Measurements from ENCODE around the gene KCTD17. TPM values are rescaled to one million over a fixed set of nuclear protein-coding genes. Genes with fewer than 3 reads are reported as not detected.

The KCTD17 gene
- total and polyA plus RNA-seq, 2 of the 4 experiments (the other 2 are of a cell fraction): 28.3 to 37.3 TPM

DNA sequence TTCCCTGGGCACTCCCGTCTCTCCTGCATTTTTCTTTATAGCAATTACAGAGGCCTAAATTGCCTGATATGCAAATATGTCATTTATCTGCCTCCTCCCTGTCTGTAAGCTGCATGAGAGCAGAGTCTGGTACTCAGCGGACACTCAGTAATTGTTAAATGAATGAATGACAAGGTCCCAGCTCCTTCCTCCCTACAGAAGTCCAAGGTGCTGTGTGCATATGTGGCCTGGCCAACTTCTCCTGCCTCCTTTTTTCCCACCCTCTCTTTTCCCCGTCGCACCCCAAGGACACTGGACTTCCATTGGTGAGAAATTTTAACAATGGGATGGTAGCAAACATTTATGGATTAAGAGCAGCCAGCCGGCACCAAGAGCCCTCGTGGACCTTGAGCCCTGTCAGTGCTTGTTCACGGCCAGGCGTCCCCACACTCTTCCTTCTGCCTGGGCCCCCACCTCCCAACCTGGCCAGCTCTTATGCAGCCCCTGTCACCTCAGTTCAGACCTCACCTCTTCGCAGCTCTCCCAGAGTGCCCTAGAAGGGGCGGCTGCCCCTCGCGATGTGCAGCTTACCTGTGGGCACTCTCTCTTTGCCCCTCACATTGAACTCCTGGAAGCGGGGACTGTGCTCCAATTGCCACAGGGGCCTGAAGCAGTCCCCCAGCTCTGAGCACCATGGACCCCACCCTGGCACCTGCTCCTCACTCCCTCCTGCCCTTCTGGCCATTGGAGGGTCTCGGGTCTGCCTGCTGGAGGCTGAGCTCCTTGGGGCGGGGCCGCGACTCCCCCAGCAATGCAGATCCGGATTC is 56.5 kb downstream of the KCTD17 start:
- H3K4me3 ChIP-seq (ENCODE audit: insufficient read depth, low read depth, low read length): no peak overlapping the region
- H4K91ac ChIP-seq (ENCODE audit: insufficient read depth, low read depth, low read length): no peak overlapping the region
- no peaks in the 10 kb centered on the region for H3K79me1 ChIP-seq (ENCODE audit: low read depth in 1 of 2, low read length in 2 of 2)
- no peak overlapping the region for H3K23ac ChIP-seq (ENCODE audit: low read depth, low read length)
- H3K18ac ChIP-seq (ENCODE audit: low read depth, low read length): no peak overlapping the region
- no peak for DNase-seq
- no peak overlapping the region for H2BK15ac ChIP-seq (ENCODE audit: low read depth, low read length)
- peaks cover 50% of the 10 kb centered on the region for H3K27me3 ChIP-seq (ENCODE audit: control insufficient read depth, insufficient read depth, low read length)
- H4K5ac ChIP-seq (ENCODE audit: low read depth, low read length): no peak overlapping the region
- no peak overlapping the region for H2AK9ac ChIP-seq (replicated peaks; ENCODE audit: low read depth, low read length, poor library complexity)
- no peak overlapping the region for H2AFZ ChIP-seq (replicated peaks; ENCODE audit: low read length, poor library complexity)
- ATAC-seq (ENCODE audit: low read depth): no peak
- no peaks in the 10 kb centered on the region; the same call in 1 of the 2 replicates for H3K9me1 ChIP-seq (ENCODE audit: insufficient read depth, low read length)
- H3K14ac ChIP-seq (replicated peaks; ENCODE audit: low read depth, low read length): no peak overlapping the region
- no peak overlapping the region for H3K56ac ChIP-seq (ENCODE audit: extremely low read depth, insufficient read depth, low read length)
- CTCF ChIA-PET: no interaction called here
- H3K36me3 ChIP-seq (ENCODE audit: control insufficient read depth, insufficient read depth, low read length): no peaks in the 10 kb centered on the region
- H3K27ac ChIP-seq (ENCODE audit: insufficient read depth, low read length): no peak overlapping the region
- TF ChIP-seq, protein P1, sequence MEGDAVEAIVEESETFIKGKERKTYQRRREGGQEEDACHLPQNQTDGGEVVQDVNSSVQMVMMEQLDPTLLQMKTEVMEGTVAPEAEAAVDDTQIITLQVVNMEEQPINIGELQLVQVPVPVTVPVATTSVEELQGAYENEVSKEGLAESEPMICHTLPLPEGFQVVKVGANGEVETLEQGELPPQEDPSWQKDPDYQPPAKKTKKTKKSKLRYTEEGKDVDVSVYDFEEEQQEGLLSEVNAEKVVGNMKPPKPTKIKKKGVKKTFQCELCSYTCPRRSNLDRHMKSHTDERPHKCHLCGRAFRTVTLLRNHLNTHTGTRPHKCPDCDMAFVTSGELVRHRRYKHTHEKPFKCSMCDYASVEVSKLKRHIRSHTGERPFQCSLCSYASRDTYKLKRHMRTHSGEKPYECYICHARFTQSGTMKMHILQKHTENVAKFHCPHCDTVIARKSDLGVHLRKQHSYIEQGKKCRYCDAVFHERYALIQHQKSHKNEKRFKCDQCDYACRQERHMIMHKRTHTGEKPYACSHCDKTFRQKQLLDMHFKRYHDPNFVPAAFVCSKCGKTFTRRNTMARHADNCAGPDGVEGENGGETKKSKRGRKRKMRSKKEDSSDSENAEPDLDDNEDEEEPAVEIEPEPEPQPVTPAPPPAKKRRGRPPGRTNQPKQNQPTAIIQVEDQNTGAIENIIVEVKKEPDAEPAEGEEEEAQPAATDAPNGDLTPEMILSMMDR (conservative IDR thresholded peaks at IDR 0.05; ENCODE audit: low read depth, low read length): no peak
- TF ChIP-seq CHD1 (IDR thresholded peaks at IDR 0.05; ENCODE audit: low read depth, low read length): no peak
- TF ChIP-seq RFX5 (IDR thresholded peaks at IDR 0.05; ENCODE audit: low read depth, low read length): no peak
- TF ChIP-seq, protein P2, sequence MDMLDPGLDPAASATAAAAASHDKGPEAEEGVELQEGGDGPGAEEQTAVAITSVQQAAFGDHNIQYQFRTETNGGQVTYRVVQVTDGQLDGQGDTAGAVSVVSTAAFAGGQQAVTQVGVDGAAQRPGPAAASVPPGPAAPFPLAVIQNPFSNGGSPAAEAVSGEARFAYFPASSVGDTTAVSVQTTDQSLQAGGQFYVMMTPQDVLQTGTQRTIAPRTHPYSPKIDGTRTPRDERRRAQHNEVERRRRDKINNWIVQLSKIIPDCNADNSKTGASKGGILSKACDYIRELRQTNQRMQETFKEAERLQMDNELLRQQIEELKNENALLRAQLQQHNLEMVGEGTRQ (IDR thresholded peaks at IDR 0.05; ENCODE audit: low read depth, low read length): no peak
- no peak for TF ChIP-seq RCOR1 (IDR thresholded peaks at IDR 0.05; ENCODE audit: insufficient replicate concordance, low read length)
- no peak for TF ChIP-seq MAFK (IDR thresholded peaks at IDR 0.05; ENCODE audit: low read depth, low read length)
- no peak for TF ChIP-seq BHLHE40 (IDR thresholded peaks at IDR 0.05; ENCODE audit: low read depth, low read length)
- TF ChIP-seq FOS (IDR thresholded peaks at IDR 0.05; ENCODE audit: low read depth, low read length): no peak
- TF ChIP-seq SMC3 (IDR thresholded peaks at IDR 0.05; ENCODE audit: low read depth, low read length): no peak
- TF ChIP-seq RAD21 (IDR thresholded peaks at IDR 0.05; ENCODE audit: low read length): no peak
- TF ChIP-seq POLR2A (IDR thresholded peaks at IDR 0.05; ENCODE audit: low read depth, low read length): no peak
- no peak for TF ChIP-seq ELK1 (IDR thresholded peaks at IDR 0.05; ENCODE audit: borderline replicate concordance, low read depth, low read length)
- no peak for TF ChIP-seq NFE2L2 (IDR thresholded peaks at IDR 0.05; ENCODE audit: low read depth, low read length)
- no peak for TF ChIP-seq MAZ (IDR thresholded peaks at IDR 0.05; ENCODE audit: borderline replicate concordance, low read depth, low read length)
- TF ChIP-seq CEBPB (IDR thresholded peaks at IDR 0.05; ENCODE audit: low read depth, low read length): no peak
- TF ChIP-seq MXI1 (IDR thresholded peaks at IDR 0.05; ENCODE audit: borderline replicate concordance, low read depth, low read length): no peak
- no peak overlapping the region for H2BK120ac ChIP-seq (ENCODE audit: low read depth, low read length)
- H3K9ac ChIP-seq (ENCODE audit: low read depth, low read length): no peak overlapping the region
- no peak overlapping the region for H2BK5ac ChIP-seq (ENCODE audit: low read depth, low read length, poor library complexity, severe bottlenecking)
- no TSS peak for BruUV-seq (replicated peaks)
- no peak overlapping the region for H4K8ac ChIP-seq (ENCODE audit: low read depth in 2 of 2, low read length in 2 of 2)
- WGBS, 2 experiments (ENCODE audit: extremely low coverage in 2 of 2, insufficient read length in 1 of 2): 58% methylated on average over 6 of the region's 18 CpGs; no CpG with 5 or more reads in 1 of the 2 experiments
- in situ Hi-C loops (cut with MboI; ENCODE audit: low sequenced_read_pairs): no loop called here
- dilution Hi-C loops (cut with HindIII; ENCODE audit: low sequenced_read_pairs, unreplicated experiment): no loop called here
- intact Hi-C loops (cut with micrococcal nuclease): no loop called here
- H3K9me3 ChIP-seq (ENCODE audit: control insufficient read depth, insufficient read depth, low read length): no peaks in the 10 kb centered on the region
- no peak overlapping the region for H3K4ac ChIP-seq (ENCODE audit: low read depth, low read length)
- H4K20me1 ChIP-seq (ENCODE audit: insufficient read depth, low read length): no peaks in the 10 kb centered on the region
- no peak overlapping the region for H2BK20ac ChIP-seq (ENCODE audit: low read depth, low read length)
- no peak overlapping the region for H2AK5ac ChIP-seq (ENCODE audit: low read depth, low read length)
- no peaks in the 10 kb centered on the region for H3K4me1 ChIP-seq (ENCODE audit: control insufficient read depth, insufficient read depth, low read length)
- no peak overlapping the region for H3K4me2 ChIP-seq (ENCODE audit: low read depth, low read length)
- POLR2A ChIA-PET (ENCODE audit: unreplicated experiment): no interaction called here

Measured in IMR-90 (cell line).